Measurements from ENCODE around the gene SNED1. TPM values are rescaled to one million over a fixed set of nuclear protein-coding genes. Genes with fewer than 3 reads are reported as not detected.

The SNED1 gene
- total and polyA plus RNA-seq, 9 of the 15 experiments (the other 6 are each of a cell fraction or from before 2014, with no cell fraction given) = 0.03 to 0.07 (median 0.05) TPM; not detected in 5

DNA sequence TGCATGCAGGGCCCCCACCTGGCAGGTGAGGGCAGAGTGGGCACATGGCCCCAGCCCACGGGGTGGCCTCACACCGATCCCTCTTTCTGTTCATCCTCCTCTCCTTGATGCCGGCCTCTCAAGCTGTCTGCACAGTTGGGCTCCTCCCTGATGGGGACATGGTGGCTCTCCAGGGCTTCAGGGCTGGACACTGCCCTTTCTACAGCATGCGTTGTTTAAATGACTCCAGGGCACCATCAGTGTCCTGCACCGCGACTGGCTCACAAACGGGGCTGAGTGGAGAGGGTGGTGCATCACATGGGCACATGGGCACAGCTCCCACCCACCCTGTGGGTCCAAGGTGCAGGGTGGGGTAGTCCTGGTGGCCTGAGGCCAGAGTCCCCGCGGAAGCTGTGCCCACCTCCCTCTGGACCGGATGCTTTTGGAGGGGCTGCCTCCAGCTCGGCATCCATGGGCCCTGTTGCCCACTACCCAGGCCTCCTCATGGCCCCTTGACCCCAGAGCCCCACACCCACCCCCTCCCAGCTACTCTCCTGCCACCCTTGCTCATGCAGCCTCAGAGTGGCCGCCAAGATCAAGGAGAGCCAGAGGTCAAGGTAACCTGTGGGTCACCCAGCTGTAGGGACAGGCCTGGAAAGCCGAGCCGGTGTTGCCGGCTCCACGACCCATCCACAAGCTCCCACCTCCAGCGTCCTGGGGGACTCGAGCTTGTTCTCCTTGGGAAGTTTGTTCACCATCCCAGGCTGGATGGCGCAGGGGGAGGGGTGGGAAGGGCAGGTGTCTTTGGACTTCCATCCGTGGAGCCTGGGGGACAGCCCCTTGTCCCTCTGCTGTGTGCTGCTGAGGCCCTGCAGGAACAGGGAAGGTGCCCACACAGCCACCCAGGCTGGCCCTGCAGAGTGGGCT is 12.3 kb upstream of the SNED1 start (continued):
- TF ChIP-seq ZBTB5 (IDR thresholded peaks at IDR 0.05) (no peak), RBM25 (IDR thresholded peaks at IDR 0.05; ENCODE audit: low read depth, low read length, severe bottlenecking) (no peak), CREB1 (IDR thresholded peaks at IDR 0.05) (no peak), CREB1 (CRISPR knock-in tag; IDR thresholded peaks at IDR 0.05) (no peak), NR3C1 (CRISPR knock-in tag; IDR thresholded peaks at IDR 0.05) (no peak), ZNF77 (CRISPR knock-in tag; IDR thresholded peaks at IDR 0.05) (no peak), HDAC8 (tag; IDR thresholded peaks at IDR 0.05) (no peak), ATF1 (CRISPR knock-in tag; IDR thresholded peaks at IDR 0.05) (no peak), ATF1 (tag; IDR thresholded peaks at IDR 0.05) (no peak), USF1 (CRISPR knock-in tag; IDR thresholded peaks at IDR 0.05) (no peak)
- TF ChIP-seq, protein P1, sequence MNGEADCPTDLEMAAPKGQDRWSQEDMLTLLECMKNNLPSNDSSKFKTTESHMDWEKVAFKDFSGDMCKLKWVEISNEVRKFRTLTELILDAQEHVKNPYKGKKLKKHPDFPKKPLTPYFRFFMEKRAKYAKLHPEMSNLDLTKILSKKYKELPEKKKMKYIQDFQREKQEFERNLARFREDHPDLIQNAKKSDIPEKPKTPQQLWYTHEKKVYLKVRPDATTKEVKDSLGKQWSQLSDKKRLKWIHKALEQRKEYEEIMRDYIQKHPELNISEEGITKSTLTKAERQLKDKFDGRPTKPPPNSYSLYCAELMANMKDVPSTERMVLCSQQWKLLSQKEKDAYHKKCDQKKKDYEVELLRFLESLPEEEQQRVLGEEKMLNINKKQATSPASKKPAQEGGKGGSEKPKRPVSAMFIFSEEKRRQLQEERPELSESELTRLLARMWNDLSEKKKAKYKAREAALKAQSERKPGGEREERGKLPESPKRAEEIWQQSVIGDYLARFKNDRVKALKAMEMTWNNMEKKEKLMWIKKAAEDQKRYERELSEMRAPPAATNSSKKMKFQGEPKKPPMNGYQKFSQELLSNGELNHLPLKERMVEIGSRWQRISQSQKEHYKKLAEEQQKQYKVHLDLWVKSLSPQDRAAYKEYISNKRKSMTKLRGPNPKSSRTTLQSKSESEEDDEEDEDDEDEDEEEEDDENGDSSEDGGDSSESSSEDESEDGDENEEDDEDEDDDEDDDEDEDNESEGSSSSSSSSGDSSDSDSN (IDR thresholded peaks at IDR 0.05; ENCODE audit: borderline replicate concordance in 1 of 2, low read depth in 2 of 2, low read length in 2 of 2) = no peak
